GM03348 (cell line): Measurements from ENCODE around the gene SPNS1.

Experiments
- DNase-seq: peaks from one replicate; pipeline ENCODE4 v3.0.0; 2012; ENCODE audit warnings: low spot score

SPNS1 gene

DNA sequence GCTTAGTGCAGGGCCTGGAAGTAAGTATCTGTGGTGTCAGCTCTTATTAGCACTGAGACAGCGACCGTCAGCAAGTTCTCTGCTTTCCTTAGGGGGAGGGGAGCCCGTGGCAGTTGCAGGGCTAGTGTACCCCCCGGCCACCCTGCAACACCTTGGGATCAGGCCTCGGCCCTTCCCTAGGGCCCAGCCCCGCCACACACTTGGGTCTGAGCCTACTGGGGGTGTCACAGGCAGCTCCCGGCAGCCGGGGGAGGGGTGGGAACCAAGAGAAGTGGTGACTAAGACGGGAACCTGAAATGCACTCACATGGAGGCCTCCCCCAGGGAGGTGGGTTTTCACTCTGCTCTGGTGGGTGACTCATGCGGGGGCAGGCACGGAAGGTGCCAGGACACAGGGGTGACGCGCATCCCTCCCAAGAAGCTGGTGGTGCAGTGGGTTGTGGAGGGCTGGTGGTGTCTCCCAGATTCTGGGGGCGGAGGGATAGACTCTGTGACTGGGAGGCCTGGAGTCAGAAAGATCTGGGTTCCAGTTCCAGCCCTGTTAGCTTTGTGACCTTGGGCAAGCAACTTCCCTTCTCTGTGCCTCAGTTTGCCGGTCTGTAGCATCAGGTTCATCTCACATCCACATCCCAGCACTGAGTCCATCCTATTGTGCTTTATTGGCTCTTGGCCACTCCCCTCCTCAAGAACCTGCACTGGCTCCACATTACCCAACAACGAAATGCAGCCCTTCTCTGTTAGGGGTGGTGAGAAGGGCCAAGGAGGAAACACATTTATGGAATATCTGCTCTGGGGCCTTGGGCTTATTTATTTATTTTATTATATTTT is 54.8 kb downstream of the SPNS1 start:
- DNase-seq, result peak; percentile 82

DNA sequence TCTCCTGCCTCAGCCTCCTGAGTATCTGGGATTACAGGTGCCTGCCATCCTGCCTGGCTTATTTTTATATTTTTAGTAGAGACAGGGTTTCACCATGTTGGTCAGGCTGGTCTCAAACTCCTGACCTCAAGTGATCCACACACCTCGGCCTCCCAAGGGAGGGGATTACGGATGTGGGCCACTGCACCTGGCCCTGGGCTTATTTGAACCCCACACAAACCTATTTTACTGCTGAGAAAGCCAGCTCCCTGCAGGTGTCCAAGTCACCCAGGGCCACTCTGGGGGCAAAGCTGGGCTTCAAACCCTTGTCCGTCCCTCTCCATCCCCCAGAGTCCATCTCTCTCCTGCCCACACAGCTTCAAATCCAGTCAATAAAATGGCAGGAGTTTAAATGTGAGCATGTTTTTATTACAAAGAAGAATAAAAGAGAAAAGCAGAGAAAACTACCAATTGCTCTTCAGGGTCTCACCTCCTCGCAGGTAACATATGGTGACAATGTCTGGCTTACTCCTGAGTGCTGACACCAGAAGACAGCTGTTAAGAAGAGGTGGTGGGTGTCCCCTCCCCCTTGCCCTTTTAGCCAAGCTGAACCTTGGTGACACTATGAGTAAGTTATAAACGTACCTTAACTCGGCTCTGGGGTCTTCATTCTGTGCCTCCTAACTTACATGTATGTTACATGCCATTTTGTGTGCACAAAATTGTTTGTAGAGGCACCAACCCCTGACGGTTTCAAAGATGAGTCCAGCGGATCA is 55.7 kb downstream of the SPNS1 start:
- DNase-seq, result no peak
